Thyroid gland (tissue), 4 donors: Measurements from ENCODE around the gene PRELID3B. TPM values are rescaled to one million over a fixed set of nuclear protein-coding genes. Genes with fewer than 3 reads are reported as not detected.

Experiments
- DNase-seq, 2 donors: peaks; one replicate each; pipeline ENCODE4 v3.0.0-alpha.2; 2019
- H3K27ac ChIP-seq, 3 donors: fragments of 200-600 bp; sonication (generic); 1 replicate in 2 of 3; 2 replicates in 1 of 3; pipeline ENCODE4 v1.5.1; 2016 to 2019; ENCODE audit warnings: mild to moderate bottlenecking in 1 of 3, moderate library complexity in 1 of 3
- H3K27me3 ChIP-seq: fragments of 200-600 bp; sonication (generic); one replicate; pipeline ENCODE4 v1.5.1; 2019
- H3K36me3 ChIP-seq, 2 donors: fragments of 200-600 bp; sonication (generic); one replicate each; pipeline ENCODE4 v1.5.1; 2016 to 2019
- H3K4me1 ChIP-seq, 2 donors: fragments of 200-600 bp; sonication (generic); one replicate each; pipeline ENCODE4 v1.5.1; 2017 to 2019
- H3K4me3 ChIP-seq, 3 donors: fragments of 200-600 bp; sonication (generic); replicated peaks in 1 of 3; 1 replicate in 2 of 3; 2 replicates in 1 of 3; pipeline ENCODE4 v1.5.1; 2016; ENCODE audit warnings: mild to moderate bottlenecking in 1 of 3
- H3K9me3 ChIP-seq: fragments of 200-600 bp; sonication (generic); one replicate; pipeline ENCODE4 v1.5.1; 2017
- CTCF ChIP-seq, 6 experiments: fragments of 200-600 bp in 3 of 6; fragments of 450-650 bp in 3 of 6; sonication (generic) in 3 of 6; IDR thresholded peaks; one replicate each; pipeline ENCODE4 v1.5.1; 2016 to 2019; ENCODE audit warnings: antibody characterized with exemption in 6 of 6, mild to moderate bottlenecking in 2 of 6, inconsistent platforms in 1 of 6, moderate library complexity in 1 of 6
- POLR2A ChIP-seq, 2 donors: fragments of 450-650 bp; IDR thresholded peaks; one replicate each; pipeline ENCODE4 v1.6.1; 2017; ENCODE audit warnings: antibody characterized with exemption in 2 of 2, mild to moderate bottlenecking in 2 of 2, moderate library complexity in 1 of 2
- WGBS, 2 donors: methylation state at CpG; one replicate each; pipeline ENCODE4 v1.1.5; 2017; 5-methylcytosine and 5-hydroxymethylcytosine counted together
- intact Hi-C: fragments of 100-400 bp; cut with DNase I; formaldehyde crosslinking; loops from one replicate; pipeline ENCODE4 v1.15.1; 2023
- total RNA-seq, 4 donors: library from RNA; depleted of rRNA; stranded (reverse); fragments of >200 nt; gene quantifications; one replicate each; pipeline ENCODE4 v1.2.3, GENCODE V29; 2016

The PRELID3B gene
- total RNA-seq, 4 donors from 2014 or later: 74.4 to 112 (median 85.6) TPM

DNA sequence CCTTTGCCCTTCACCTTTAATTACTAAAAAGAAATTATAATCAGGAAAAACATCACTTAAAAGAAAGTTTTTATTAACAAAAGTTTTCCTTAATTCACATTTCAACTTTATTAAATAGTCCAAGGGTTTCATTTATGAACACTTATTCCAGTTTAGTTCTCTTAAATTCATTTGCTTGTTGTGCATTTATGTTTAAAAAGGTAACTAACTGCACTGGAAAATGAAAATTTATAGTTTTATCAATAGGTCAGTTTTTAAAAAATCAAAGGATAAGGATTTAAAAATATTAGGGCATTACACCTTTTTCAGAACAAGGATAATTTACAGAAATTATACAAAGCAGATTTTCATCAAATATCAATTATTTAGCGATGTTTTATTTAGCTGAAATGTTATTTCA, 9.5 kb downstream of the PRELID3B start:
- Histone ChIP-seq H3K9me3 (no peaks in the 10 kb centered on the region), H3K27ac (peak overlapping the region in 2 of 3 donors; percentile 74 to 86), H3K36me3 (peaks cover 33 to 43% of the 10 kb centered on the region in 2 donors), H3K4me1 (peaks cover 29 to 32% of the 10 kb centered on the region in 2 donors), H3K4me3 (no peak overlapping the region), H3K27me3 (no peaks in the 10 kb centered on the region)
- no peak for DNase-seq
- intact Hi-C loops: loop anchor here (10.0 kb wide), 1 partner anchor 48 kb away; the partner anchor contains the start of gene NELFCD
- TF ChIP-seq POLR2A (IDR thresholded peaks at IDR 0.05) (no peak), CTCF (IDR thresholded peaks at IDR 0.05) (no peak)
- 99% methylated on average over 1 of the region's 1 CpG for WGBS, 2 donors

GRCh38 chr20:59032713-59033059, 9.9 kb downstream of the PRELID3B start:
- WGBS, 2 donors: 2 to 3% methylated on average over 9 to 10 of the region's 13 CpGs
- peak overlapping the region; percentile 54 to 68 (median 58) for H3K4me3 ChIP-seq
- H3K27me3 ChIP-seq: no peaks in the 10 kb centered on the region
- H3K36me3 ChIP-seq: peaks cover 33 to 39% of the 10 kb centered on the region in 2 donors
- TF ChIP-seq CTCF (IDR thresholded peaks at IDR 0.05) (peak in 3 of 6 experiments; percentile 9 to 25 (median 19)), POLR2A (IDR thresholded peaks at IDR 0.05) (no peak)
- H3K4me1 ChIP-seq: peaks cover 29 to 34% of the 10 kb centered on the region in 2 donors
- peak overlapping the region; percentile 74 to 86 (median 79) for H3K27ac ChIP-seq
- intact Hi-C loops: loop anchor here (10.0 kb wide), 1 partner anchor 48 kb away; the partner anchor contains the start of gene NELFCD
- DNase-seq: no peak
- no peaks in the 10 kb centered on the region for H3K9me3 ChIP-seq

GRCh38 chr20:59032023-59032712, 10.4 kb downstream of the PRELID3B start, which contains the start of gene ATP5F1E:
Gene ATP5F1E, minus strand, starts transcription at chr20:59032335. Its CDS starts 84 bp downstream, at chr20:59032251.
- peak; percentile 97 to 98 for DNase-seq
- peaks cover 29 to 34% of the 10 kb centered on the region in 2 donors for H3K4me1 ChIP-seq
- intact Hi-C loops: loop anchor here (10.0 kb wide), 1 partner anchor 47 kb away; the partner anchor contains the start of gene NELFCD
- H3K4me3 ChIP-seq: peak within 1 kb of the TSS; percentile 58 to 68 (median 62)
- 0% methylated on average over 10 to 15 of the region's 86 CpGs for WGBS, 2 donors
- H3K27me3 ChIP-seq: no peaks in the 10 kb centered on the region
- H3K9me3 ChIP-seq: no peaks in the 10 kb centered on the region
- no peak for TF ChIP-seq CTCF (IDR thresholded peaks at IDR 0.05)
- TF ChIP-seq POLR2A (IDR thresholded peaks at IDR 0.05): peak; percentile 80 to 92
- peak within 1 kb of the TSS; percentile 79 to 92 (median 86) for H3K27ac ChIP-seq
- H3K36me3 ChIP-seq: peaks cover 31 to 40% of the 10 kb centered on the region in 2 donors

- Histone ChIP-seq H3K4me3 (peak overlapping the region; percentile 58 to 68 (median 62)), H3K9me3 (no peaks in the 10 kb centered on the region), H3K36me3 (peaks cover 27 to 40% of the 10 kb centered on the region in 2 donors), H3K27ac (peak overlapping the region; percentile 74 to 92 (median 86)), H3K4me1 (peaks cover 29 to 34% of the 10 kb centered on the region in 2 donors), H3K27me3 (no peaks in the 10 kb centered on the region)
- intact Hi-C loops: loop anchor here (10.0 kb wide), 1 partner anchor 47 kb away; the partner anchor contains the start of gene NELFCD
- DNase-seq: no peak
- TF ChIP-seq POLR2A (IDR thresholded peaks at IDR 0.05): no peak
- no peak for TF ChIP-seq CTCF (IDR thresholded peaks at IDR 0.05)
- WGBS, 2 donors: 8 to 13% methylated on average over 13 of the region's 13 CpGs
Measured at GRCh38 chr20:59031564-59032022, 11.0 kb downstream of the PRELID3B start.
